H1 (cell line): ENCODE data around the gene CEP128. TPM values are rescaled to one million over a fixed set of nuclear protein-coding genes. Genes with fewer than 3 reads are reported as not detected.

ENCODE experiments used
- CTCF ChIA-PET: fragments of 300-600 bp; sonication (Branson Sonifier 250); formaldehyde crosslinking; loops from one replicate; lab custom pipeline; 2021; ENCODE audit not compliant: partially characterized antibody; lab: Charles Lee
- POLR2A ChIA-PET: fragments of 300-600 bp; sonication (Branson Sonifier 250); formaldehyde crosslinking; loops from one replicate; lab custom pipeline; 2021; ENCODE audit warnings: inconsistent platforms; ENCODE audit not compliant: partially characterized antibody; lab: Charles Lee
- DNase-seq, 2 experiments: peaks; one replicate each; pipeline versions ENCODE4 v3.0.0 to v3.0.0-alpha.2; 2010 to 2022; ENCODE audit warnings: low spot score in 2 of 2, low read depth in 1 of 2, mixed read lengths in 1 of 2
- FAIRE-seq: peaks from 2 replicates; lab custom pipeline; 2011; peaks lifted over from hg19 to GRCh38; lab: Jason Lieb, UNC
- H2AFZ ChIP-seq: 2 replicates; pipeline ENCODE4 v1.8.1; 2012; ENCODE audit warnings: low read length, inconsistent platforms
- H2AK5ac ChIP-seq: 2 replicates; pipeline ENCODE4 v1.6.1; 2013; ENCODE audit warnings: low read depth, low read length
- H2BK120ac ChIP-seq: replicated peaks from 2 replicates; pipeline ENCODE3; 2013; ENCODE audit warnings: low read depth, low read length, inconsistent platforms
- H2BK12ac ChIP-seq: 2 replicates; pipeline ENCODE4 v1.6.1; 2013; ENCODE audit warnings: low read depth, low read length
- H2BK15ac ChIP-seq: 2 replicates; pipeline ENCODE4 v1.6.1; 2013; ENCODE audit warnings: low read length
- H2BK20ac ChIP-seq: 2 replicates; pipeline ENCODE4 v1.6.1; 2013; ENCODE audit warnings: low read length
- H2BK5ac ChIP-seq: 2 replicates; pipeline ENCODE4 v1.6.1; 2013; ENCODE audit warnings: low read depth, low read length
- H3K14ac ChIP-seq: 2 replicates; pipeline ENCODE4 v1.6.1; 2013; ENCODE audit warnings: inconsistent platforms; ENCODE audit not compliant: insufficient read length
- H3K18ac ChIP-seq: 2 replicates; pipeline ENCODE4 v1.6.1; 2013; ENCODE audit warnings: low read length; ENCODE audit errors: extremely low read depth
- H3K23ac ChIP-seq: 2 replicates; pipeline ENCODE4 v1.6.1; 2013; ENCODE audit warnings: inconsistent platforms; ENCODE audit not compliant: insufficient read length
- H3K23me2 ChIP-seq: 2 replicates; pipeline ENCODE4 v1.6.1; 2013; ENCODE audit warnings: low read depth, low read length
- H3K27ac ChIP-seq: 2 replicates; pipeline ENCODE4 v1.6.1; 2011; ENCODE audit warnings: low read depth, low read length, inconsistent platforms
- H3K27me3 ChIP-seq, 4 experiments: replicated peaks in 1 of 4; 1 replicate in 1 of 4; 2 replicates in 3 of 4; pipeline versions ENCODE4 v1.6.1 to v1.8.1; 2011 to 2013; ENCODE audit warnings: low read length in 3 of 4, mild to moderate bottlenecking in 3 of 4, inconsistent platforms in 2 of 4, mixed read lengths in 2 of 4, moderate library complexity in 1 of 4; ENCODE audit not compliant: control insufficient read depth in 3 of 4, insufficient read depth in 3 of 4; ENCODE audit errors: extremely low read depth in 1 of 4
- H3K36me3 ChIP-seq, 4 experiments: 2 replicates each; pipeline versions ENCODE4 v1.6.1 to v1.8.1; 2011 to 2013; ENCODE audit warnings: mild to moderate bottlenecking in 4 of 4, low read length in 3 of 4, moderate library complexity in 2 of 4, control low read depth in 1 of 4, inconsistent platforms in 1 of 4; ENCODE audit not compliant: insufficient read depth in 4 of 4, control insufficient read depth in 2 of 4
- H3K4ac ChIP-seq: replicated peaks from 2 replicates; pipeline ENCODE3; 2013; ENCODE audit warnings: low read length, low read depth, mixed read lengths, inconsistent platforms; ENCODE audit not compliant: insufficient read length
- H3K4me1 ChIP-seq, 4 experiments: replicated peaks in 1 of 4; 1 replicate in 1 of 4; 2 replicates in 3 of 4; pipeline versions ENCODE4 v1.6.1 to v1.8.1; 2011 to 2013; ENCODE audit warnings: low read length in 3 of 4, inconsistent platforms in 2 of 4, mixed read lengths in 1 of 4; ENCODE audit not compliant: insufficient read depth in 4 of 4, control insufficient read depth in 3 of 4
- H3K4me2 ChIP-seq, 2 experiments: 2 replicates each; pipeline versions ENCODE4 v1.6.1 to v1.8.1; 2011 to 2013; ENCODE audit warnings: low read depth in 2 of 2, low read length in 2 of 2, control low read depth in 1 of 2, inconsistent platforms in 1 of 2, mild to moderate bottlenecking in 1 of 2; ENCODE audit not compliant: insufficient read depth in 1 of 2
- H3K4me3 ChIP-seq, 4 experiments: fragments of 200-600, 300-600 bp in 1 of 4; sonication (generic), shearing (Covaris generic), sonication (Bioruptor Twin) in 1 of 4; 2 replicates each; pipeline versions ENCODE4 v1.5.1 to v1.8.1; 2011 to 2016; ENCODE audit warnings: low read length in 4 of 4, low read depth in 3 of 4, control low read depth in 2 of 4, inconsistent platforms in 2 of 4, mild to moderate bottlenecking in 2 of 4, mixed read lengths in 1 of 4, moderate library complexity in 1 of 4; ENCODE audit not compliant: insufficient read depth in 2 of 4; ENCODE audit errors: extremely low read depth in 1 of 4
- H3K56ac ChIP-seq: replicated peaks from 2 replicates; pipeline ENCODE3; 2013; ENCODE audit warnings: low read depth, mild to moderate bottlenecking, mixed read lengths, low read length, inconsistent platforms; ENCODE audit not compliant: insufficient read length
- H3K79me1 ChIP-seq: 2 replicates; pipeline ENCODE4 v1.6.1; 2013; ENCODE audit warnings: low read depth, low read length, control low read depth
- H3K79me2 ChIP-seq, 2 experiments: 2 replicates each; pipeline versions ENCODE4 v1.6.1 to v1.8.1; 2012 to 2013; ENCODE audit warnings: low read length in 2 of 2, mild to moderate bottlenecking in 2 of 2, inconsistent platforms in 1 of 2; ENCODE audit not compliant: insufficient read depth in 2 of 2, control insufficient read depth in 1 of 2
- H3K9ac ChIP-seq, 4 experiments: replicated peaks in 1 of 4; 1 replicate in 1 of 4; 2 replicates in 3 of 4; pipeline versions ENCODE4 v1.6.1 to v1.8.1; 2011 to 2013; ENCODE audit warnings: low read depth in 3 of 4, low read length in 3 of 4, control low read depth in 2 of 4, mild to moderate bottlenecking in 2 of 4, moderate library complexity in 2 of 4, inconsistent platforms in 1 of 4; ENCODE audit errors: extremely low read depth in 1 of 4
- H3K9me3 ChIP-seq, 2 experiments: 2 replicates each; pipeline versions ENCODE4 v1.6.1 to v1.8.1; 2012 to 2013; ENCODE audit warnings: mild to moderate bottlenecking in 2 of 2, moderate library complexity in 2 of 2, control low read depth in 1 of 2, inconsistent platforms in 1 of 2, low read depth in 1 of 2, low read length in 1 of 2, mixed read lengths in 1 of 2; ENCODE audit not compliant: insufficient read depth in 2 of 2
- H4K20me1 ChIP-seq, 2 experiments: replicated peaks in 1 of 2; 2 replicates each; pipeline versions ENCODE3 to v1.8.1; 2011 to 2013; ENCODE audit warnings: inconsistent platforms in 2 of 2, low read length in 2 of 2, mild to moderate bottlenecking in 1 of 2; ENCODE audit not compliant: insufficient read depth in 2 of 2, control insufficient read depth in 1 of 2
- H4K5ac ChIP-seq: 2 replicates; pipeline ENCODE4 v1.6.1; 2013; ENCODE audit warnings: low read length, low read depth, mixed read lengths, inconsistent platforms; ENCODE audit not compliant: insufficient read length
- H4K8ac ChIP-seq: 2 replicates; pipeline ENCODE4 v1.8.0; 2013; ENCODE audit warnings: mild to moderate bottlenecking, moderate library complexity, low read length, inconsistent platforms; ENCODE audit not compliant: insufficient read depth; ENCODE audit errors: extremely low read depth
- H4K91ac ChIP-seq: replicated peaks from 2 replicates; pipeline ENCODE3; 2013; ENCODE audit warnings: low read length, mixed read lengths, inconsistent platforms; ENCODE audit not compliant: insufficient read length
- CBX5 ChIP-seq: fragments of 300-800, 300-1000 bp; sonication (generic); IDR thresholded peaks from 2 replicates; pipeline ENCODE4 v1.7.1; 2016; ENCODE audit warnings: antibody characterized with exemption, low read length, low read depth
- CBX8 ChIP-seq: fragments of 300-800, 300-1000 bp; sonication (generic); IDR thresholded peaks from 2 replicates; pipeline ENCODE4 v1.7.1; 2016; ENCODE audit warnings: low read depth, low read length, borderline replicate concordance
- CEBPB ChIP-seq: IDR thresholded peaks from 2 replicates; pipeline ENCODE4 v1.6.1; 2012; ENCODE audit warnings: low read depth, low read length
- GABPA ChIP-seq: IDR thresholded peaks from 2 replicates; pipeline ENCODE4 v1.6.1; 2011; ENCODE audit warnings: mild to moderate bottlenecking, low read length, moderate library complexity, borderline replicate concordance; ENCODE audit not compliant: insufficient read depth
- POLR2AphosphoS5 ChIP-seq: IDR thresholded peaks from 2 replicates; pipeline ENCODE4 v1.6.1; 2011; ENCODE audit warnings: low read depth, low read length
- RXRA ChIP-seq: IDR thresholded peaks from 2 replicates; pipeline ENCODE4 v1.6.1; 2011; ENCODE audit warnings: low read depth, mild to moderate bottlenecking, low read length, moderate library complexity; ENCODE audit not compliant: insufficient read depth
- SRF ChIP-seq: IDR thresholded peaks from 2 replicates; pipeline ENCODE4 v1.6.1; 2011; ENCODE audit warnings: mild to moderate bottlenecking, low read depth, low read length, moderate library complexity
- SUZ12 ChIP-seq: fragments of 200-600 bp; sonication (generic); IDR thresholded peaks from 2 replicates; pipeline ENCODE4 v1.6.1; 2012; ENCODE audit warnings: mild to moderate bottlenecking, inconsistent platforms, low read length, moderate library complexity, mixed read lengths
- TBP ChIP-seq: IDR thresholded peaks from 2 replicates; pipeline ENCODE4 v1.6.1; 2011; ENCODE audit warnings: low read depth, low read length, improper control_type of control experiment
- WGBS, 2 experiments: shearing (Covaris generic) in 1 of 2; methylation state at CpG; one replicate each; pipeline versions ENCODE4 v1.1.6 to v1.1.7; 2013 to 2015; ENCODE audit warnings: low lambda C conversion rate in 2 of 2, mixed read lengths in 2 of 2, inconsistent platforms in 1 of 2, low coverage in 1 of 2, missing lambda C conversion rate in 1 of 2; ENCODE audit not compliant: insufficient replicate concordance in 2 of 2, insufficient coverage in 1 of 2, insufficient read length in 1 of 2; ENCODE audit errors: extremely low coverage in 1 of 2, missing lambda C conversion rate in 1 of 2; 5-methylcytosine and 5-hydroxymethylcytosine counted together
- polyA plus RNA-seq, 7 experiments: library from polyadenylated mRNA; depleted of rRNA in 3 of 7; stranded (reverse) in 5 of 7; unstranded in 2 of 7; fragments of >200 nt in 5 of 7; fragments of 200-250 nt in 2 of 7; gene quantifications; 1 replicate in 5 of 7; 2 replicates in 1 of 7; 4 replicates in 1 of 7; pipeline versions ENCODE4 v1.2.1 to v1.2.3, GENCODE V29; 2011 to 2013; ENCODE audit warnings: missing spikeins in 2 of 7, mixed read lengths in 2 of 7
- total RNA-seq: library from RNA; stranded (reverse); fragmentation: NEBNext Ultra II Directional; extraction: Animal tissue kit (Norgen Biotek cat#: 25700); gene quantifications from 2 replicates; pipeline ENCODE4 v1.2.1, GENCODE V29; 2021

Gene CEP128
- total and polyA plus RNA-seq, 2 of the 8 experiments (the other 6 are each of a cell fraction or from before 2014, with no cell fraction given): 1.9 to 17.0 TPM

GRCh38 chr14:80839743-80840142 is 101.8 kb downstream of the CEP128 start:
- Histone ChIP-seq H3K9me3 (no peaks in the 10 kb centered on the region), H2BK15ac (no peak overlapping the region), H3K4me2 (no peak overlapping the region), H2BK12ac (no peak overlapping the region), H3K36me3 (no peaks in the 10 kb centered on the region), H2AFZ (no peak overlapping the region), H4K91ac (no peak overlapping the region), H3K27ac (no peak overlapping the region), H3K4me1 (no peaks in the 10 kb centered on the region), H3K56ac (no peak overlapping the region), H3K23me2 (no peaks in the 10 kb centered on the region), H4K5ac (no peak overlapping the region), H3K79me1 (no peaks in the 10 kb centered on the region), H3K23ac (no peak overlapping the region), H2AK5ac (no peak overlapping the region), H2BK5ac (no peak overlapping the region), H4K20me1 (no peaks in the 10 kb centered on the region), H3K27me3 (no peaks in the 10 kb centered on the region), H3K79me2 (no peaks in the 10 kb centered on the region), H2BK120ac (no peak overlapping the region), H3K9ac (no peak overlapping the region), H3K18ac (no peak overlapping the region), H4K8ac (no peak overlapping the region), H3K14ac (no peak overlapping the region), H2BK20ac (no peak overlapping the region), H3K4me3 (no peak overlapping the region), H3K4ac (no peak overlapping the region)
- WGBS, 2 experiments: 63% methylated on average over 3 of the region's 3 CpGs; no CpG with 5 or more reads in 1 of the 2 experiments
- DNase-seq: no peak
- FAIRE-seq: no peak
- TF ChIP-seq CEBPB (no peak), SRF (no peak), TBP (no peak), RXRA (no peak), CBX5 (no peak), SUZ12 (no peak), POLR2AphosphoS5 (no peak), CBX8 (no peak), GABPA (no peak)
- POLR2A ChIA-PET: no interaction called here
- CTCF ChIA-PET: no interaction called here
